ENCODE measurements around the gene COA1. TPM values are rescaled to one million over a fixed set of nuclear protein-coding genes. Genes with fewer than 3 reads are reported as not detected.

Gene COA1
- polyA plus RNA-seq, 4 donors: 30.5 to 45.7 (median 32.9) TPM

DNA sequence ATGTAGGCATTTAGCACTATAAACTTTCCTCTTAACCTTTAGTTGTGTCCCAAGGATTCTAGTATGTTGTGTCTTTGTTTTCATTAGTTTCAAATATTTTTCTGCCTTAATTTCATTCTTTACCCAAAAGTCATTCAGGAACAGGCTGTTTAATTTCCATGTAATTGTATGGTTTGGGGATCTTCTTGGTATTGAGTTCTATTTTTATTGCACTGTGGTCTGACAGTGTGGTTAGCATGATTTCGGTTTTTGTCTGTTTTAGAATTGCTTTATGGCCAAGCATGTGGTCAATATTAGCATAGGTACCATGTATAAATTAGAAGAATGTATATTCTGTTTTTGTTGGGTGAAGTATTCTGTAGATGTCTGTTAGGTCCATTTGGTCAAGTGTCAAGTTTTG is 26.3 kb downstream of the COA1 start:
- peaks cover 0 to 5% of the 10 kb centered on the region in 2 donors for H3K9me3 ChIP-seq (ENCODE audit: control insufficient read depth in 2 of 2, insufficient read depth in 1 of 2, low read depth in 1 of 2, low read length in 1 of 2)
- H3K36me3 ChIP-seq (ENCODE audit: control insufficient read depth in 3 of 3, insufficient read depth in 2 of 3, low read depth in 1 of 3, low read length in 3 of 3): peaks cover 0 to 11% (median 3%) of the 10 kb centered on the region in 3 donors
- H3K4me3 ChIP-seq (ENCODE audit: low read depth in 1 of 3, low read length in 3 of 3): no peak overlapping the region
- H3K27ac ChIP-seq (ENCODE audit: low read depth in 1 of 3, low read length in 2 of 3): no peak overlapping the region
- DNase-seq: no peak
- H3K27me3 ChIP-seq (ENCODE audit: control insufficient read depth in 3 of 3, insufficient read depth in 3 of 3, low read length in 3 of 3): no peaks in the 10 kb centered on the region
- 70 to 85% (median 75%) methylated on average over 1 of the region's 1 CpG for WGBS, 3 donors
- FAIRE-seq: no peak
- H3K4me1 ChIP-seq (ENCODE audit: control insufficient read depth in 3 of 3, insufficient read depth in 2 of 3, low read depth in 1 of 3, low read length in 2 of 3): no peaks in the 10 kb centered on the region

DNA sequence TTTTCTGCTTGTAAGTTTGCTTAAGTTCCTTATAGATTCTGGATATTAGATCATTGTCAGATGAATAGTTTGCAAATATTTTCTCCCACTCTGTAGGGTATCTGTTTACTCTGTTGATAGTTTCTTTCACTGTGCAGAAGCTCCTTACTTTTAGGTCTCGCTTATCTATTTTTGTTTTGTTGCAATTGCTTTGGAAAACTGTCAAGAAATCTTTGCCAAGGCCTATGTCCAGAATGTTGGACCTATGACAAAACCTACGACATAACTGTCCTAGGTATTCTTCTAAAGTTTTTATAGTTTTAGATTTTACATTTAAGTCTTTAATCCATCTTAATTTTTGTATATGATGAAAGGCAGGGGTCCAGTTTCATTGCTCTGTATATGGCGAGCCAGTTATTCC is 27.4 kb downstream of the COA1 start:
- H3K9me3 ChIP-seq (ENCODE audit: control insufficient read depth in 2 of 2, insufficient read depth in 1 of 2, low read depth in 1 of 2, low read length in 1 of 2): peaks cover 0 to 4% of the 10 kb centered on the region in 2 donors
- no peaks in the 10 kb centered on the region for H3K4me1 ChIP-seq (ENCODE audit: control insufficient read depth in 3 of 3, insufficient read depth in 2 of 3, low read depth in 1 of 3, low read length in 2 of 3)
- no peak for FAIRE-seq
- H3K27ac ChIP-seq (ENCODE audit: low read depth in 1 of 3, low read length in 2 of 3): no peak overlapping the region
- 77 to 83% (median 78%) methylated on average over 3 of the region's 3 CpGs for WGBS, 3 donors
- H3K36me3 ChIP-seq (ENCODE audit: control insufficient read depth in 3 of 3, insufficient read depth in 2 of 3, low read depth in 1 of 3, low read length in 3 of 3): peaks cover 0 to 11% (median 3%) of the 10 kb centered on the region in 3 donors
- no peak overlapping the region for H3K4me3 ChIP-seq (ENCODE audit: low read depth in 1 of 3, low read length in 3 of 3)
- no peak for DNase-seq
- no peaks in the 10 kb centered on the region for H3K27me3 ChIP-seq (ENCODE audit: control insufficient read depth in 3 of 3, insufficient read depth in 3 of 3, low read length in 3 of 3)

- FAIRE-seq: no peak
- DNase-seq: no peak
- peaks cover 0 to 10% (median 3%) of the 10 kb centered on the region in 3 donors for H3K36me3 ChIP-seq (ENCODE audit: control insufficient read depth in 3 of 3, insufficient read depth in 2 of 3, low read depth in 1 of 3, low read length in 3 of 3)
- H3K27me3 ChIP-seq (ENCODE audit: control insufficient read depth in 3 of 3, insufficient read depth in 3 of 3, low read length in 3 of 3): no peaks in the 10 kb centered on the region
- no peak overlapping the region for H3K27ac ChIP-seq (ENCODE audit: low read depth in 1 of 3, low read length in 2 of 3)
- H3K4me3 ChIP-seq (ENCODE audit: low read depth in 1 of 3, low read length in 3 of 3): no peak overlapping the region
- H3K4me1 ChIP-seq (ENCODE audit: control insufficient read depth in 3 of 3, insufficient read depth in 2 of 3, low read depth in 1 of 3, low read length in 2 of 3): no peaks in the 10 kb centered on the region
- H3K9me3 ChIP-seq (ENCODE audit: control insufficient read depth in 2 of 2, insufficient read depth in 1 of 2, low read depth in 1 of 2, low read length in 1 of 2): peaks cover 0 to 4% of the 10 kb centered on the region in 2 donors
These were observed 27.8 kb downstream of the COA1 start for GRCh38 chr7:43701500-43701854.

GRCh38 chr7:43700646-43701499 is 28.4 kb downstream of the COA1 start:
- no peak for DNase-seq
- WGBS, 3 donors: 46 to 50% (median 48%) methylated on average over 2 of the region's 2 CpGs
- FAIRE-seq: no peak

GRCh38 chr7:43700059-43700501 is 29.2 kb downstream of the COA1 start:
- no peak overlapping the region for H3K27ac ChIP-seq (ENCODE audit: low read depth in 1 of 3, low read length in 2 of 3)
- FAIRE-seq: peak; percentile 53
- WGBS, 3 donors: 18 to 27% (median 23%) methylated on average over 6 of the region's 6 CpGs

More at GRCh38 chr7:43700646-43701499, 28.4 kb downstream of the COA1 start:
- Histone ChIP-seq H3K27me3 (ENCODE audit: control insufficient read depth in 3 of 3, insufficient read depth in 3 of 3, low read length in 3 of 3) (no peaks in the 10 kb centered on the region), H3K27ac (ENCODE audit: low read depth in 1 of 3, low read length in 2 of 3) (no peak overlapping the region), H3K4me1 (ENCODE audit: control insufficient read depth in 3 of 3, insufficient read depth in 2 of 3, low read depth in 1 of 3, low read length in 2 of 3) (no peaks in the 10 kb centered on the region), H3K36me3 (ENCODE audit: control insufficient read depth in 3 of 3, insufficient read depth in 2 of 3, low read depth in 1 of 3, low read length in 3 of 3) (peaks cover 0 to 10% (median 3%) of the 10 kb centered on the region in 3 donors), H3K9me3 (ENCODE audit: control insufficient read depth in 2 of 2, insufficient read depth in 1 of 2, low read depth in 1 of 2, low read length in 1 of 2) (peaks cover 0 to 4% of the 10 kb centered on the region in 2 donors), H3K4me3 (ENCODE audit: low read depth in 1 of 3, low read length in 3 of 3) (no peak overlapping the region)

GRCh38 chr7:43698460-43699255 is 30.7 kb downstream of the COA1 start:
- WGBS, 3 donors: 32 to 69% (median 54%) methylated on average over 5 of the region's 5 CpGs
- Histone ChIP-seq H3K27me3 (ENCODE audit: control insufficient read depth in 3 of 3, insufficient read depth in 3 of 3, low read length in 3 of 3) (no peaks in the 10 kb centered on the region), H3K9me3 (ENCODE audit: control insufficient read depth in 2 of 2, insufficient read depth in 1 of 2, low read depth in 1 of 2, low read length in 1 of 2) (no peaks in the 10 kb centered on the region), H3K36me3 (ENCODE audit: control insufficient read depth in 3 of 3, insufficient read depth in 2 of 3, low read depth in 1 of 3, low read length in 3 of 3) (no peaks in the 10 kb centered on the region), H3K4me1 (ENCODE audit: control insufficient read depth in 3 of 3, insufficient read depth in 2 of 3, low read depth in 1 of 3, low read length in 2 of 3) (peaks cover 0 to 3% (median 0%) of the 10 kb centered on the region in 3 donors), H3K27ac (ENCODE audit: low read depth in 1 of 3, low read length in 2 of 3) (no peak overlapping the region), H3K4me3 (ENCODE audit: low read depth in 1 of 3, low read length in 3 of 3) (no peak overlapping the region)
- FAIRE-seq (no peak), DNase-seq (peak in 1 of 2 donors; percentile 54)

More at GRCh38 chr7:43700059-43700501, 29.2 kb downstream of the COA1 start:
- Histone ChIP-seq H3K4me3 (ENCODE audit: low read depth in 1 of 3, low read length in 3 of 3) (no peak overlapping the region), H3K9me3 (ENCODE audit: control insufficient read depth in 2 of 2, insufficient read depth in 1 of 2, low read depth in 1 of 2, low read length in 1 of 2) (peaks cover 0 to 2% of the 10 kb centered on the region in 2 donors), H3K27me3 (ENCODE audit: control insufficient read depth in 3 of 3, insufficient read depth in 3 of 3, low read length in 3 of 3) (no peaks in the 10 kb centered on the region), H3K36me3 (ENCODE audit: control insufficient read depth in 3 of 3, insufficient read depth in 2 of 3, low read depth in 1 of 3, low read length in 3 of 3) (peaks cover 0 to 3% (median 3%) of the 10 kb centered on the region in 3 donors), H3K4me1 (ENCODE audit: control insufficient read depth in 3 of 3, insufficient read depth in 2 of 3, low read depth in 1 of 3, low read length in 2 of 3) (no peaks in the 10 kb centered on the region)
- peak; percentile 55 to 65 for DNase-seq

- H3K27me3 ChIP-seq (ENCODE audit: control insufficient read depth in 3 of 3, insufficient read depth in 3 of 3, low read length in 3 of 3): no peaks in the 10 kb centered on the region
- H3K4me3 ChIP-seq (ENCODE audit: low read depth in 1 of 3, low read length in 3 of 3): no peak overlapping the region
- WGBS, 3 donors: 78 to 85% (median 83%) methylated on average over 4 of the region's 4 CpGs
- no peaks in the 10 kb centered on the region for H3K36me3 ChIP-seq (ENCODE audit: control insufficient read depth in 3 of 3, insufficient read depth in 2 of 3, low read depth in 1 of 3, low read length in 3 of 3)
- FAIRE-seq (no peak), DNase-seq (no peak)
- H3K27ac ChIP-seq (ENCODE audit: low read depth in 1 of 3, low read length in 2 of 3): no peak overlapping the region
- no peaks in the 10 kb centered on the region for H3K9me3 ChIP-seq (ENCODE audit: control insufficient read depth in 2 of 2, insufficient read depth in 1 of 2, low read depth in 1 of 2, low read length in 1 of 2)
- H3K4me1 ChIP-seq (ENCODE audit: control insufficient read depth in 3 of 3, insufficient read depth in 2 of 3, low read depth in 1 of 3, low read length in 2 of 3): peaks cover 0 to 3% (median 3%) of the 10 kb centered on the region in 3 donors
These were observed 31.6 kb downstream of the COA1 start for GRCh38 chr7:43697690-43698089.

- H3K27me3 ChIP-seq (ENCODE audit: control insufficient read depth in 3 of 3, insufficient read depth in 3 of 3, low read length in 3 of 3): no peaks in the 10 kb centered on the region
- no peak for FAIRE-seq
- WGBS, 3 donors: 97 to 100% (median 100%) methylated on average over 1 of the region's 1 CpG
These were observed 34.0 kb downstream of the COA1 start for GRCh38 chr7:43695365-43695764.

More at GRCh38 chr7:43695365-43695764, 34.0 kb downstream of the COA1 start:
- DNase-seq: no peak
- no peaks in the 10 kb centered on the region for H3K36me3 ChIP-seq (ENCODE audit: control insufficient read depth in 3 of 3, insufficient read depth in 2 of 3, low read depth in 1 of 3, low read length in 3 of 3)
- H3K4me1 ChIP-seq (ENCODE audit: control insufficient read depth in 3 of 3, insufficient read depth in 2 of 3, low read depth in 1 of 3, low read length in 2 of 3): peaks cover 0 to 3% (median 3%) of the 10 kb centered on the region in 3 donors
- H3K9me3 ChIP-seq (ENCODE audit: control insufficient read depth in 2 of 2, insufficient read depth in 1 of 2, low read depth in 1 of 2, low read length in 1 of 2): no peaks in the 10 kb centered on the region
- H3K4me3 ChIP-seq (ENCODE audit: low read depth in 1 of 3, low read length in 3 of 3): no peak overlapping the region
- H3K27ac ChIP-seq (ENCODE audit: low read depth in 1 of 3, low read length in 2 of 3): no peak overlapping the region
